Mucosa of descending colon (tissue), 3 donors: ENCODE measurements around the gene SMIM41. TPM values are rescaled to one million over a fixed set of nuclear protein-coding genes. Genes with fewer than 3 reads are reported as not detected.

Source experiments
- ATAC-seq: fragments of 200-7000 bp; cut with Tn5 transposase; one replicate; pipeline ENCODE4 v1.9.1; 2020; ENCODE audit warnings: mild to moderate bottlenecking, moderate library complexity
- DNase-seq, 3 donors: peaks; one replicate each; pipeline ENCODE4 v3.0.0-alpha.2; 2020
- H3K36me3 ChIP-seq: fragments of 200-600 bp; one replicate; pipeline ENCODE4 v1.8.0; 2021; ENCODE audit warnings: low read depth, mild to moderate bottlenecking
- H3K4me1 ChIP-seq: fragments of 200-600 bp; one replicate; pipeline ENCODE4 v1.8.0; 2021; ENCODE audit warnings: low read depth, mild to moderate bottlenecking
- H3K4me3 ChIP-seq: fragments of 200-600 bp; one replicate; pipeline ENCODE4 v1.8.0; 2021; ENCODE audit warnings: mild to moderate bottlenecking
- H3K9me3 ChIP-seq: fragments of 200-600 bp; one replicate; pipeline ENCODE4 v1.8.0; 2021; ENCODE audit warnings: mild to moderate bottlenecking
- intact Hi-C, 2 donors: fragments of 100-400 bp; cut with DNase I in 1 of 2; cut with micrococcal nuclease in 1 of 2; formaldehyde crosslinking; loops; one replicate each; pipeline versions ENCODE4 v1.11.0 to v1.11.1; 2022; cut with DNase I, micrococcal nuclease
- total RNA-seq, 3 donors: library from RNA; stranded (reverse); fragmentation: NEBNext Ultra II Directional in 2 of 3; extraction: Animal tissue kit (Norgen Biotek cat#: 25700) in 2 of 3; gene quantifications; one replicate each; pipeline versions ENCODE4 v1.2.1 to v1.2.4, GENCODE V29; 2021 to 2023
- TF ChIP-seq, protein P1 (sequence below): fragments of 200-600 bp; IDR thresholded peaks from one replicate; pipeline ENCODE4 v1.8.0; 2022; ENCODE audit warnings: antibody characterized with exemption, mild to moderate bottlenecking
- donor health status: DM: no; HTN: no; CAD: no; lungs with moderate emphysema.
- donor health status: DM: no; HTN: no; CAD: no.
- donor health status: DM: no; HTN: yes; CAD: no.

SMIM41 gene
- total RNA-seq, 3 donors from 2014 or later: 0.32 to 0.41 TPM; not detected in 1

DNA sequence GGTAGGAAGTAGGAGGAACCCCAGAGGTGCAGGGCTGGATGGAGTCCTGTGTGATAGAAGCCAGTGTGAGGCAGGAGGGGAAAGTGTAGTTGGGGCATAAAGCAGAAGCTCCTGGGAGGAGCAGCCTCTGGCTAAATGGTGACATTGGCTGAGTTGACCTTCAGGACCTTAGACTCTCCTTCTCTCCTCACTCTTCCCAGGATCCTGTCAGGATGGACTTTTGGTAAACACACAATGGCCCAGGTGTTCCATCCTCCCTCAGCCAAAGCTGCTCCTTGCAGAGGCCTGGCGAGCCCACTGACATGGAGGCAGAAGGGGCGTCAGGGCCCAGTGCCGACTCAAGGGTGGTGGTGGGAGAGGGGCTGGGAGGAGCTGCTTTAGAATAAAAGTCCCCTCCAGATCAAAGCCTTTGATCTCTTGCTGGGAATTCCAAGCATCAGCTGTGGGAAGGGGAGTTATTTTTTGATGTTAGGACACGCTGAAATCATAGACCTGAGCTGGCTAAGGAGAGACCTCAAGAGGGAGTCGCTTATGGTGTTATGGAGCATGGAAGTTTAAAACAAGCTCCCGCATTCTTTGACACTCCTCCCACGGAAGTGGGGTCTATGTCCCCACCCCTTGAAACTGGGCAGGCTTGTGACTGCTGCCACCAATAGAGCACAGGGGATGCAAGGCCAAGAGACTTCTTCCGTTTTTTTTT is 44.1 kb downstream of the SMIM41 start:
- peaks cover 5% of the 10 kb centered on the region for H3K4me1 ChIP-seq
- TF ChIP-seq, protein P1, sequence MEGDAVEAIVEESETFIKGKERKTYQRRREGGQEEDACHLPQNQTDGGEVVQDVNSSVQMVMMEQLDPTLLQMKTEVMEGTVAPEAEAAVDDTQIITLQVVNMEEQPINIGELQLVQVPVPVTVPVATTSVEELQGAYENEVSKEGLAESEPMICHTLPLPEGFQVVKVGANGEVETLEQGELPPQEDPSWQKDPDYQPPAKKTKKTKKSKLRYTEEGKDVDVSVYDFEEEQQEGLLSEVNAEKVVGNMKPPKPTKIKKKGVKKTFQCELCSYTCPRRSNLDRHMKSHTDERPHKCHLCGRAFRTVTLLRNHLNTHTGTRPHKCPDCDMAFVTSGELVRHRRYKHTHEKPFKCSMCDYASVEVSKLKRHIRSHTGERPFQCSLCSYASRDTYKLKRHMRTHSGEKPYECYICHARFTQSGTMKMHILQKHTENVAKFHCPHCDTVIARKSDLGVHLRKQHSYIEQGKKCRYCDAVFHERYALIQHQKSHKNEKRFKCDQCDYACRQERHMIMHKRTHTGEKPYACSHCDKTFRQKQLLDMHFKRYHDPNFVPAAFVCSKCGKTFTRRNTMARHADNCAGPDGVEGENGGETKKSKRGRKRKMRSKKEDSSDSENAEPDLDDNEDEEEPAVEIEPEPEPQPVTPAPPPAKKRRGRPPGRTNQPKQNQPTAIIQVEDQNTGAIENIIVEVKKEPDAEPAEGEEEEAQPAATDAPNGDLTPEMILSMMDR: no peak
- no peaks in the 10 kb centered on the region for H3K36me3 ChIP-seq
- no peaks in the 10 kb centered on the region for H3K9me3 ChIP-seq
- no peak for DNase-seq
- H3K4me3 ChIP-seq: no peak overlapping the region
- ATAC-seq: no peak
- intact Hi-C loops: no loop called here

DNA sequence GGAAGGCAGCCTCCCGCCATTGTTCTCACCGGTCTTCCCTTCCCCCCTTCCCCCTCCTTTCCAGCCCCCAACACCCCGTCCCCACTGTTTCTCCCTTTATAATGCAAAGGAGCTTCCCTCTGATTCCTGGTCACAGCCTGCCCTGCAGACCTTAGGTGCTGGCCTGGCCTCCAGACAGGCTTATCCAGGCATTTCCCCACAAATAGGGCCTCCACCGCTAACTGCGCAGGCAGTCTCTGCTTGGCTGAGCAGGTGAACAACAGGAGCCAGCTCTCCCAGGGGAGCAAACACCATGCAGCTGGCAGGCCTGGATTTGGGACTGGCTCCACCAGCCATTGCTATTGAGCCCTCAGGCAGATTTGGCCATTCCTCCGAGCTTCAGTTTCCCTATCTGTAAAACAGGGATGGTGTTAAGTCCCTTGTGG is 46.0 kb downstream of the SMIM41 start:
- no peaks in the 10 kb centered on the region for H3K36me3 ChIP-seq
- DNase-seq: no peak
- intact Hi-C loops: no loop called here
- no peak for ATAC-seq
- no peak overlapping the region for H3K4me3 ChIP-seq
- TF ChIP-seq, protein P1: no peak
- no peaks in the 10 kb centered on the region for H3K9me3 ChIP-seq
- H3K4me1 ChIP-seq: no peaks in the 10 kb centered on the region

DNA sequence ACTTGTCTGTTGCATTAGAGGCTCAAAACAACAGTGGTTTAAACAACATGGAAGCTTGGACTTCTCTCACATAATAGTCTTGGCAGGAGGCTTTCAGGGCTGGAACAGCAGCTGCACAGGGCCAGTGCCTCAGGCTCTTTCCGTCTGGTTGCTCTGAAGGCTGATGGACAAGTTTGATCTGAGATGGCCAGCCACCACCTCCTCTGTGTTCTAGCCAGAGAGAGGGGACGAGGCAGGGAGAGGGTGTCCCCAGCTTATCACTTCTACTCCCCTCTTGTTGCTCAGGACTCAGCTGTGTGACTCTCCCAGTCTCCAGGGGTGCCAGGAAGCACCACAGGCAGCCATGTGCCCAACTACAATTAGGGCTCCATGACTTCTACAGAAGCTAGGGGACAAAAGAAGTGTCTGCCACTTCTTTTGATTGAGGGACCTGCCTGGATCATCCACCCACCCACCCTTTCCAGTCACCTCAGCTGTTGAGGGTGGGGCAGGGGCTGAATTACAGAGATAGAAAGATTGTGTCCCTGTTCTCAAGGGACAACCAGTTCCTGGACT is 46.6 kb downstream of the SMIM41 start:
- ATAC-seq (no peak), DNase-seq (no peak)
- H3K9me3 ChIP-seq: no peaks in the 10 kb centered on the region
- intact Hi-C loops: no loop called here
- TF ChIP-seq, protein P1: no peak
- H3K36me3 ChIP-seq: no peaks in the 10 kb centered on the region
- H3K4me1 ChIP-seq: no peaks in the 10 kb centered on the region
- no peak overlapping the region for H3K4me3 ChIP-seq

DNA sequence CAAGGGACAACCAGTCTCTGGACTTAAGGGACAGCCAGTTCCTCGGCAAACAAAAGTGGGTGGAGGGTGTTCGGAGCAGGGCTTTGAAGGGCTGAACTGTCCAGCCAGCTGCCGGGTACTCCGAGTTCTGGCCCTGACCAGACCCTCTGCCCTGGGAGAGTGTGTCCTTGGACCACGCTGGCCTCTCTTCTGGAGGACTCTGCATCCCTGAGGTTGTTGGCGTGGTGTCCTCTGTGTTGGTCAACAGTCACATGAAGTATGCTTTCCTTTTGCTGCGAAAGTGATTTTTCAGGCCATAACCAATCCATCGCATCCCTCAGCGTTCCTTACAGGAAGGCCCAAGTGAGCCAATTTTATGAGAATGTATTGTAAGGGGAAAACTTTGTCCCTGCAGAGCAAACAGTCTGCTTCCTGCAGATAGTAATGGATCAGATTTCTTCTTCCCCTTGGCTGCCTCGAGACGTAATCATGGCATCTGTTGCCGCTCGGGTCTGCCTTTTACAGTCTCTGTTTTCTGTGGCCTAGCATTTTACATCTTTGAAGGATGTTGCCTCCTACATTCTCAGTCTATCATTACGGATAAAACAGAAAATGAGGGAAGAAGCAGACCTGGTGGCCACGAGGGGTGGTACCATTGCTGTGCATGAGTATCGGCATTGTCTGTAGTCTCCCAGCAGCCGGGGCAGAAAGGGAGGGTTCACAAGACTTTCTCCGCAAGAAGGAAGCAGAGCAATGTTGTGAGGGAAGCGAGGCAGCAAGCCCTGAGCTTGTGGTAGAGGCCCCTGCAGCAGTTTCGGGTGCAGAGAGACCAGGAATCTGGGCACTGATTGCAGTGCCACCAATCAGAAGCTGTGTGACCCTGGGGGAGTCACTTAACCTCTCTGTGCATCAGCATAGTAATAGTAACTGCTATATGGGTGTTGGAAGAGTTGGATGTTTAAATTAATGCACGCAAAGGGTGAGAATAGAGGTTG is 47.4 kb downstream of the SMIM41 start:
- H3K9me3 ChIP-seq: no peaks in the 10 kb centered on the region
- no peak for ATAC-seq
- H3K4me1 ChIP-seq: no peaks in the 10 kb centered on the region
- intact Hi-C loops: no loop called here
- H3K4me3 ChIP-seq: no peak overlapping the region
- no peak for DNase-seq
- TF ChIP-seq, protein P1: no peak
- no peaks in the 10 kb centered on the region for H3K36me3 ChIP-seq

DNA sequence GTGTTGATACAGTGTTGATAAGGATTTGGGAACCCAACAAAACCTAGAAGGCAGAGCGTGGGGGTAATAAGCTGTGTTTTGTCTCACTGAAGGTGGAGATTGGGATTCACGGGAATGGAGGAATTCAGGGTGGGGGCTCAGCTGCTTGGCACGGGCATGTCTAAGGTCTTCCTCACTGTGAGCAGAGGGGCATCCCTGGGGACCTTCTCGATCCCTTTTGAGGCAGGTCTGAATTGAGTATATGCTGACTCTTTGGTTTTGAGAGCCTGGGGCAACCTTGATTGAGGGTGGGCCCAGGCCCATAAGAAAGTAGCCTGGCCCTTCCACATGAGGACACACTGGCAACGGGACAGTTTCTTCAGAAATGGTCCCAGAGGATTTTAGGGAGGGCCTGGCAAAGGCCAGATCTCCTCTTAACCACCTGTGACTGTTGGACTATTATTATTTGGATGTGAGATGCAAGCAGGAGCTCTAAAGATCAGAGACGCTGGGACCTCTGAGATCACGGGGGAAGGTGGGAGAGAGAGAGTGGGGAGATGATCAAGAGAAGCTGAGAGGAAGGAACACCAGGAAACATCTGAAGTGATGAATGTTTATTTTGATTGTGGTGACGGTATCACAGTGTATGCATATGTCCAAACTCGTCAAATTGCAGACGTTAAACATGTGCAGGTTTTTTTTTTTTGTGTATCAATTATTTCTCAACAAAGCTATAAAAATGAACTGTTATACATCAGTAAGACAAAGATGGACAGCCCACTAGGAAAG is 48.4 kb downstream of the SMIM41 start:
- TF ChIP-seq, protein P1: no peak
- intact Hi-C loops: no loop called here
- no peak for ATAC-seq
- no peaks in the 10 kb centered on the region for H3K9me3 ChIP-seq
- H3K36me3 ChIP-seq: no peaks in the 10 kb centered on the region
- H3K4me3 ChIP-seq: no peak overlapping the region
- DNase-seq: no peak
- H3K4me1 ChIP-seq: no peaks in the 10 kb centered on the region
